Measurements from ENCODE around the gene TBX21.

DNA sequence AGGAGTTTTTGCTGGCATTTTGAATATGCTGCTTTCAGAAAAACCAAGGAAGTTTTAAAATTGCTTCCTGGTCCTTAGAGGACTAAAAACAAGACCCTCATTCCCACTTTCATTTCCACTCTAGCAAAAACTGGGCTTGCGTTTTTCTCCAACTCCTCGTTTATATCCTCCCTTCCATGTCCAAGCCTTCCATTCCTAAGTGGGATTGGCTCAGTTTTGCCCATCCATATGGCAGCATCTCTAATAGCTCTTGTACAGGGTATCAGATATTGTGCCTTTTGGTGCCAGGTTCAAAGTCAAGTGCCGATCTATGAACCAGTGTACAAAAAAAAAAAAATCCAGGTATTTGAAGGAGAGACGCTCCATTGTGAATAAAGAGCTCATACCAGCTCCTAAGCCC, 49.0 kb upstream of the TBX21 start:
- TF ChIP-seq, protein P1, sequence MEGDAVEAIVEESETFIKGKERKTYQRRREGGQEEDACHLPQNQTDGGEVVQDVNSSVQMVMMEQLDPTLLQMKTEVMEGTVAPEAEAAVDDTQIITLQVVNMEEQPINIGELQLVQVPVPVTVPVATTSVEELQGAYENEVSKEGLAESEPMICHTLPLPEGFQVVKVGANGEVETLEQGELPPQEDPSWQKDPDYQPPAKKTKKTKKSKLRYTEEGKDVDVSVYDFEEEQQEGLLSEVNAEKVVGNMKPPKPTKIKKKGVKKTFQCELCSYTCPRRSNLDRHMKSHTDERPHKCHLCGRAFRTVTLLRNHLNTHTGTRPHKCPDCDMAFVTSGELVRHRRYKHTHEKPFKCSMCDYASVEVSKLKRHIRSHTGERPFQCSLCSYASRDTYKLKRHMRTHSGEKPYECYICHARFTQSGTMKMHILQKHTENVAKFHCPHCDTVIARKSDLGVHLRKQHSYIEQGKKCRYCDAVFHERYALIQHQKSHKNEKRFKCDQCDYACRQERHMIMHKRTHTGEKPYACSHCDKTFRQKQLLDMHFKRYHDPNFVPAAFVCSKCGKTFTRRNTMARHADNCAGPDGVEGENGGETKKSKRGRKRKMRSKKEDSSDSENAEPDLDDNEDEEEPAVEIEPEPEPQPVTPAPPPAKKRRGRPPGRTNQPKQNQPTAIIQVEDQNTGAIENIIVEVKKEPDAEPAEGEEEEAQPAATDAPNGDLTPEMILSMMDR (IDR thresholded peaks at IDR 0.05; ENCODE audit: insufficient read depth, low read length, poor library complexity, severe bottlenecking), result no peak
- no peak for TF ChIP-seq EZH2phosphoT487 (conservative IDR thresholded peaks at IDR 0.05; ENCODE audit: low read length)

All from SU-DHL-6 (cell line).